Measurements from ENCODE around the gene CTSA. TPM values are rescaled to one million over a fixed set of nuclear protein-coding genes. Genes with fewer than 3 reads are reported as not detected.

CTSA gene
- total and polyA plus RNA-seq, 12 donors, result 306 to 854 (median 549) TPM

- peaks cover 0 to 55% of the 10 kb centered on the region in 2 donors for H3K36me3 ChIP-seq (replicated peaks in 1 of 2)
- peaks cover 25 to 54% of the 10 kb centered on the region in 2 donors for H3K4me1 ChIP-seq (replicated peaks in 1 of 2)
- H3K9me3 ChIP-seq (replicated peaks in 1 of 3), result no peaks in the 10 kb centered on the region
- peak in 6 of 7 donors; percentile 67 to 75 (median 70) for DNase-seq
- WGBS, 4 donors, result 52 to 63% (median 55%) methylated on average over 7 to 9 of the region's 9 CpGs
- intact Hi-C loops (cut with DNase I), result no loop called here
- peak in 1 of 6 experiments; percentile 24 for TF ChIP-seq CTCF (IDR thresholded peaks at IDR 0.05)
- peak in 1 of 2 donors; percentile 18 for TF ChIP-seq POLR2A (IDR thresholded peaks at IDR 0.05)
- H3K4me3 ChIP-seq, result peak overlapping the region; percentile 4 to 71 (median 62)
- H3K27me3 ChIP-seq, result no peaks in the 10 kb centered on the region
- peak overlapping the region; percentile 67 to 96 (median 91) for H3K27ac ChIP-seq
These were observed 1.1 kb downstream of the CTSA start for GRCh38 chr20:45892049-45892825.

- H3K36me3 ChIP-seq (replicated peaks in 1 of 2), result peaks cover 0 to 55% of the 10 kb centered on the region in 2 donors
- intact Hi-C loops (cut with DNase I), result no loop called here
These were observed 1.8 kb downstream of the CTSA start for GRCh38 chr20:45892828-45893500.

GRCh38 chr20:45893831-45894230 lies 2.7 kb downstream of the CTSA start:
- 81 to 89% (median 86%) methylated on average over 4 of the region's 4 CpGs for WGBS, 4 donors
- Histone ChIP-seq H3K9me3 (replicated peaks in 1 of 3) (no peaks in the 10 kb centered on the region), H3K36me3 (replicated peaks in 1 of 2) (peaks cover 0 to 63% of the 10 kb centered on the region in 2 donors), H3K4me1 (replicated peaks in 1 of 2) (peaks cover 25 to 51% of the 10 kb centered on the region in 2 donors), H3K4me3 (no peak overlapping the region), H3K27me3 (no peaks in the 10 kb centered on the region), H3K27ac (peak overlapping the region in 1 of 5 donors; percentile 95)
- TF ChIP-seq CTCF (IDR thresholded peaks at IDR 0.05) (no peak), POLR2A (IDR thresholded peaks at IDR 0.05) (no peak)
- intact Hi-C loops (cut with DNase I), result no loop called here
- DNase-seq, result no peak

More at GRCh38 chr20:45892828-45893500, 1.8 kb downstream of the CTSA start:
- Histone ChIP-seq H3K27ac (peak overlapping the region in 3 of 5 donors; percentile 91 to 96 (median 95)), H3K27me3 (no peaks in the 10 kb centered on the region), H3K9me3 (replicated peaks in 1 of 3) (no peaks in the 10 kb centered on the region), H3K4me1 (replicated peaks in 1 of 2) (peaks cover 25 to 54% of the 10 kb centered on the region in 2 donors), H3K4me3 (peak overlapping the region in 2 of 4 donors; percentile 64 to 71)
- peak in 2 of 7 donors; percentile 53 to 59 for DNase-seq
- TF ChIP-seq CTCF (IDR thresholded peaks at IDR 0.05) (no peak), POLR2A (IDR thresholded peaks at IDR 0.05) (peak in 1 of 2 donors; percentile 20)
- WGBS, 4 donors, result 26 to 65% (median 37%) methylated on average over 2 to 4 of the region's 4 CpGs

- Histone ChIP-seq H3K27me3 (no peaks in the 10 kb centered on the region), H3K27ac (peak overlapping the region in 2 of 5 donors; percentile 5 to 32), H3K9me3 (replicated peaks in 1 of 3) (no peaks in the 10 kb centered on the region), H3K4me3 (no peak overlapping the region), H3K4me1 (replicated peaks in 1 of 2) (peaks cover 25 to 41% of the 10 kb centered on the region in 2 donors), H3K36me3 (replicated peaks in 1 of 2) (peaks cover 0 to 73% of the 10 kb centered on the region in 2 donors)
- DNase-seq, result no peak
- WGBS, 4 donors, result 68 to 82% (median 77%) methylated on average over 6 to 12 of the region's 12 CpGs
- TF ChIP-seq POLR2A (IDR thresholded peaks at IDR 0.05) (no peak), CTCF (IDR thresholded peaks at IDR 0.05) (no peak)
- intact Hi-C loops (cut with DNase I), result loop anchor here (5.0 kb wide), 2 partner anchors 48 to 58 kb away; no protein-coding TSS in a partner anchor
These were observed 3.7 kb downstream of the CTSA start for GRCh38 chr20:45894797-45895196.
